HCT116 (cell line): Measurements from ENCODE around the gene ICE1.

Experiments used
- CEBPB ChIP-seq: IDR thresholded peaks from 2 replicates; pipeline ENCODE4 v1.6.1; 2012; ENCODE audit warnings: low read depth
- CTCF ChIP-seq, 3 experiments: fragments of 200-600 bp in 1 of 3; sonication (generic) in 1 of 3; IDR thresholded peaks in 2 of 3; conservative IDR thresholded peaks in 1 of 3; 2 replicates each; pipeline ENCODE4 v1.5.1; 2012 to 2017; ENCODE audit warnings: low read depth in 2 of 3, low read length in 2 of 3, antibody characterized with exemption in 1 of 3, borderline replicate concordance in 1 of 3, control low read depth in 1 of 3, mild to moderate bottlenecking in 1 of 3, mixed read lengths in 1 of 3, mixed run types in 1 of 3, moderate library complexity in 1 of 3; ENCODE audit not compliant: insufficient read depth in 1 of 3
- EZH2 ChIP-seq: fragments of 200-600 bp; sonication (generic); IDR thresholded peaks from 2 replicates; pipeline ENCODE4 v1.6.1; 2017; ENCODE audit warnings: antibody characterized with exemption, mixed run types
- POLR2A ChIP-seq: IDR thresholded peaks from 2 replicates; pipeline ENCODE4 v1.7.0; 2011; ENCODE audit warnings: borderline replicate concordance; ENCODE audit not compliant: insufficient read depth, insufficient read length; ENCODE audit errors: extremely low read depth
- POLR2AphosphoS5 ChIP-seq: IDR thresholded peaks from 2 replicates; pipeline ENCODE4 v1.6.1; 2011; ENCODE audit warnings: mild to moderate bottlenecking, low read depth, low read length, moderate library complexity
- SP1 ChIP-seq: IDR thresholded peaks from 2 replicates; pipeline ENCODE4 v1.6.1; 2012; ENCODE audit warnings: low read depth
- ZNF274 ChIP-seq: fragments of 200-500 bp; sonication (Bioruptor generic); IDR thresholded peaks from 2 replicates; pipeline ENCODE4 v1.6.1; 2014; ENCODE audit warnings: mild to moderate bottlenecking, low read depth, low read length, inconsistent platforms

- TF ChIP-seq POLR2AphosphoS5 (no peak), CTCF (IDR thresholded peaks at IDR 0.05 in 2 of 3, conservative IDR thresholded peaks at IDR 0.05 in 1 of 3; ENCODE audit: borderline replicate concordance in 1 of 3, insufficient read depth in 1 of 3, low read depth in 2 of 3, low read length in 2 of 3) (peak in 1 of 3 experiments; percentile 15; a peak in 2 of 6 replicates), SP1 (no peak), POLR2A (no peak), ZNF274 (no peak), EZH2 (no peak), CEBPB (no peak)
Observed at GRCh38 chr5:5466227-5466626, 43.8 kb downstream of the ICE1 start.
